Smooth muscle cell (in vitro differentiated cells): ENCODE results near the gene MYEOV. TPM values are rescaled to one million over a fixed set of nuclear protein-coding genes. Genes with fewer than 3 reads are reported as not detected.

Source experiments
- DNase-seq: peaks from one replicate; lab custom pipeline; 2025; ENCODE audit not compliant: unreplicated experiment; lab: John Stamatoyannopoulos, UW
- H2AFZ ChIP-seq: fragments of 200-600 bp; sonication (generic); 2 replicates; pipeline ENCODE4 v1.6.0; 2016; ENCODE audit warnings: antibody characterized with exemption, low read depth, mild to moderate bottlenecking
- H3F3A ChIP-seq: fragments of 200-600 bp; sonication (generic); 2 replicates; pipeline ENCODE4 v1.6.0; 2017; ENCODE audit warnings: antibody characterized with exemption, low read depth
- H3K27ac ChIP-seq: fragments of 200-600 bp; sonication (generic); 2 replicates; pipeline ENCODE4 v1.5.1; 2016; ENCODE audit warnings: low read depth, mild to moderate bottlenecking
- H3K27me3 ChIP-seq: fragments of 200-600 bp; sonication (generic); 2 replicates; pipeline ENCODE4 v1.6.1; 2016; ENCODE audit warnings: low read depth, mild to moderate bottlenecking
- H3K36me3 ChIP-seq: fragments of 200-600 bp; sonication (generic); 2 replicates; pipeline ENCODE4 v1.5.1; 2016; ENCODE audit warnings: low read depth
- H3K4me1 ChIP-seq: fragments of 200-600 bp; sonication (generic); 2 replicates; pipeline ENCODE4 v1.5.1; 2016; ENCODE audit warnings: low read depth
- H3K4me2 ChIP-seq: fragments of 200-600 bp; sonication (generic); 2 replicates; pipeline ENCODE4 v1.6.0; 2016; ENCODE audit warnings: mild to moderate bottlenecking
- H3K4me3 ChIP-seq: fragments of 200-600 bp; sonication (generic); 2 replicates; pipeline ENCODE4 v1.5.1; 2016; ENCODE audit warnings: mild to moderate bottlenecking
- H3K79me2 ChIP-seq: fragments of 200-600 bp; sonication (generic); 2 replicates; pipeline ENCODE4 v1.6.0; 2016; ENCODE audit warnings: low read depth, mild to moderate bottlenecking
- H3K9ac ChIP-seq: fragments of 200-600 bp; sonication (generic); 2 replicates; pipeline ENCODE4 v1.6.0; 2016; ENCODE audit warnings: low read depth
- H3K9me3 ChIP-seq: fragments of 200-600 bp; sonication (generic); replicated peaks from 2 replicates; pipeline ENCODE4 v1.5.1; 2016; ENCODE audit warnings: low read depth
- H4K20me1 ChIP-seq: fragments of 200-600 bp; sonication (generic); 2 replicates; pipeline ENCODE4 v1.6.0; 2016; ENCODE audit warnings: low read depth
- WGBS: methylation state at CpG from one replicate; pipeline ENCODE4 v1.1.7; 2016; ENCODE audit warnings: low lambda C conversion rate; 5-methylcytosine and 5-hydroxymethylcytosine counted together
- polyA plus RNA-seq: library from polyadenylated mRNA; unstranded; fragments of >200 nt; fragmentation: Nextera tagmentation; extraction: Ambion mirVana; gene quantifications from 2 replicates; pipeline ENCODE4 v1.2.1, GENCODE V29; 2016
- total RNA-seq: library from RNA; depleted of rRNA; stranded (reverse); fragments of >200 nt; gene quantifications from 2 replicates; pipeline ENCODE4 v1.2.3, GENCODE V29; 2014
- TF ChIP-seq, protein P1 (sequence below): fragments of 200-600 bp; sonication (generic); IDR thresholded peaks from 2 replicates; pipeline ENCODE4 v1.5.1; 2017; ENCODE audit warnings: borderline replicate concordance, mild to moderate bottlenecking, antibody characterized with exemption; ENCODE audit not compliant: insufficient read depth, poor library complexity, severe bottlenecking

MYEOV gene
- total and polyA plus RNA-seq, 2 experiments from 2014 or later = 1.1 TPM; not detected in 1

- Histone ChIP-seq H3K4me3 (no peak overlapping the region), H3K27me3 (no peaks in the 10 kb centered on the region), H3K9me3 (no peaks in the 10 kb centered on the region), H3F3A (no peaks in the 10 kb centered on the region), H3K79me2 (no peaks in the 10 kb centered on the region), H2AFZ (no peak overlapping the region), H3K9ac (no peak overlapping the region), H3K4me1 (no peaks in the 10 kb centered on the region), H4K20me1 (no peaks in the 10 kb centered on the region), H3K27ac (no peak overlapping the region), H3K36me3 (no peaks in the 10 kb centered on the region), H3K4me2 (no peak overlapping the region)
- no peak for DNase-seq
- 94% methylated on average over 12 of the region's 12 CpGs for WGBS
- TF ChIP-seq, protein P1, sequence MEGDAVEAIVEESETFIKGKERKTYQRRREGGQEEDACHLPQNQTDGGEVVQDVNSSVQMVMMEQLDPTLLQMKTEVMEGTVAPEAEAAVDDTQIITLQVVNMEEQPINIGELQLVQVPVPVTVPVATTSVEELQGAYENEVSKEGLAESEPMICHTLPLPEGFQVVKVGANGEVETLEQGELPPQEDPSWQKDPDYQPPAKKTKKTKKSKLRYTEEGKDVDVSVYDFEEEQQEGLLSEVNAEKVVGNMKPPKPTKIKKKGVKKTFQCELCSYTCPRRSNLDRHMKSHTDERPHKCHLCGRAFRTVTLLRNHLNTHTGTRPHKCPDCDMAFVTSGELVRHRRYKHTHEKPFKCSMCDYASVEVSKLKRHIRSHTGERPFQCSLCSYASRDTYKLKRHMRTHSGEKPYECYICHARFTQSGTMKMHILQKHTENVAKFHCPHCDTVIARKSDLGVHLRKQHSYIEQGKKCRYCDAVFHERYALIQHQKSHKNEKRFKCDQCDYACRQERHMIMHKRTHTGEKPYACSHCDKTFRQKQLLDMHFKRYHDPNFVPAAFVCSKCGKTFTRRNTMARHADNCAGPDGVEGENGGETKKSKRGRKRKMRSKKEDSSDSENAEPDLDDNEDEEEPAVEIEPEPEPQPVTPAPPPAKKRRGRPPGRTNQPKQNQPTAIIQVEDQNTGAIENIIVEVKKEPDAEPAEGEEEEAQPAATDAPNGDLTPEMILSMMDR = no peak
Observed at GRCh38 chr11:69339041-69339733, 45.2 kb downstream of the MYEOV start.

DNA sequence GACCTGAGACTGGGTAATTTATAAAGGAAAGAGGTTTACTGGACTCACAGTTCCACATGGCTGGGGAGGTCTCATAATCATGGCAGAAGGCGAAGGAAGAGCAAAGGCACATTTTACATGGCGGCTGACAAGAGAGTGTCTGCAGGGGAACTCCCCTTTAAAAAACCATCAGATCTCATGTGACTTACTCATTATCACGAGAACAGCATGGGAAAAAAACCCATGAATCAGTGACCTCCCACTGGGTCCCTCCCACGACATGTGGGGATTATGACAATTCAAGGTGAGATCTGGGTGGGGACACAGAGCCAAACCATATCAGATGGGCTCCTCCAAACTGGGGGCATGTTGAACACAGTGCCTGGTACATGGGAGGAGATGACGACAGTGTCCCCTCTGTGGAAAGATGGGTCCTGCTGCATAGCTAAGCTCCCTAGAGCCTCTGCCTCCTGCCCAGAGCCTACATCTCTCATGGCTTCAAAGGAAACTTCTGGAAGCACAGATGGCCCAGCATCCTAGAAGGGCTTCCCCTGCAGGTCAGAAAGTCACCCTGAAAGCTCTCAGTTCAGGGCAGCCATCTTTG lies 46.1 kb downstream of the MYEOV start:
- Histone ChIP-seq H3K27me3 (no peaks in the 10 kb centered on the region), H2AFZ (no peak overlapping the region), H3K4me1 (no peaks in the 10 kb centered on the region), H3K9ac (no peak overlapping the region), H3K4me2 (no peak overlapping the region), H3K36me3 (no peaks in the 10 kb centered on the region), H3K79me2 (no peaks in the 10 kb centered on the region), H4K20me1 (no peaks in the 10 kb centered on the region), H3K4me3 (no peak overlapping the region), H3K27ac (no peak overlapping the region), H3F3A (no peaks in the 10 kb centered on the region), H3K9me3 (no peaks in the 10 kb centered on the region)
- 96% methylated on average over 5 of the region's 5 CpGs for WGBS
- DNase-seq = no peak
- TF ChIP-seq, protein P1 = no peak

- Histone ChIP-seq H3F3A (no peaks in the 10 kb centered on the region), H3K27me3 (no peaks in the 10 kb centered on the region), H3K27ac (no peak overlapping the region), H3K79me2 (no peaks in the 10 kb centered on the region), H3K36me3 (no peaks in the 10 kb centered on the region), H3K4me1 (no peaks in the 10 kb centered on the region), H4K20me1 (no peaks in the 10 kb centered on the region), H3K9me3 (no peaks in the 10 kb centered on the region), H3K4me2 (no peak overlapping the region), H2AFZ (no peak overlapping the region), H3K9ac (no peak overlapping the region), H3K4me3 (no peak overlapping the region)
- DNase-seq = no peak
- 96% methylated on average over 13 of the region's 13 CpGs for WGBS
- TF ChIP-seq, protein P1 = no peak
Observed at GRCh38 chr11:69342588-69343330, 48.8 kb downstream of the MYEOV start.
